WTC11 (cell line): Measurements from ENCODE around the gene ASPHD1. TPM values are rescaled to one million over a fixed set of nuclear protein-coding genes. Genes with fewer than 3 reads are reported as not detected.
"Not testable (repeated sequence)": the region's sequence is repeated elsewhere in the genome, so short reads cannot be mapped to it uniquely, and the experiment has no call there.

Experiments
- ATAC-seq: fragments of 200-7000 bp; cut with Tn5 transposase; 2 replicates; pipeline ENCODE4 v1.10.0; 2021; ENCODE audit warnings: mild to moderate bottlenecking, moderate library complexity
- CTCF ChIA-PET: fragments of 300-600 bp; sonication (Branson Sonifier 250); formaldehyde crosslinking; loops from one replicate; lab custom pipeline; 2021; ENCODE audit warnings: antibody characterized with exemption; lab: Charles Lee
- POLR2A ChIA-PET: fragments of 350-600 bp; sonication (Branson Sonifier 250); formaldehyde crosslinking; loops from one replicate; lab custom pipeline; 2021; ENCODE audit warnings: antibody characterized with exemption; lab: Charles Lee
- DNase-seq: peaks from one replicate; pipeline ENCODE4 v3.0.0; 2021; ENCODE audit warnings: low spot score
- H3K27ac Mint-ChIP-seq: 2 replicates; pipeline ENCODE4 v1.8.0; 2021; ENCODE audit warnings: mixed read lengths
- H3K27me3 Mint-ChIP-seq: 2 replicates; pipeline ENCODE4 v1.8.0; 2021; ENCODE audit warnings: low read depth, mild to moderate bottlenecking, moderate library complexity, mixed read lengths
- H3K36me3 Mint-ChIP-seq: 2 replicates; pipeline ENCODE4 v1.8.0; 2021; ENCODE audit warnings: mixed read lengths
- H3K4me1 Mint-ChIP-seq: 2 replicates; pipeline ENCODE4 v1.8.0; 2022; ENCODE audit warnings: mixed read lengths
- H3K4me3 Mint-ChIP-seq: 2 replicates; pipeline ENCODE4 v1.8.0; 2021; ENCODE audit warnings: mild to moderate bottlenecking, moderate library complexity, mixed read lengths
- H3K9me3 Mint-ChIP-seq: 2 replicates; pipeline ENCODE4 v1.8.0; 2021; ENCODE audit warnings: mixed read lengths
- ATF6 ChIP-seq: sonication (generic); formaldehyde crosslinking; IDR thresholded peaks from 2 replicates; pipeline ENCODE4 v1.8.1; 2023; ENCODE audit warnings: mild to moderate bottlenecking, missing genetic modification reagents
- ERG ChIP-seq: fragments of 250-450 bp; sonication (Bioruptor Pico); IDR thresholded peaks from 2 replicates; pipeline ENCODE4 v1.8.0; 2021; ENCODE audit warnings: mild to moderate bottlenecking
- FOXJ3 ChIP-seq: sonication (generic); formaldehyde crosslinking; IDR thresholded peaks from 2 replicates; pipeline ENCODE4 v1.9.0; 2021; ENCODE audit warnings: missing genetic modification reagents, mild to moderate bottlenecking, borderline replicate concordance
- JAZF1 ChIP-seq: fragments of 250-450 bp; sonication (Bioruptor Pico); IDR thresholded peaks from 2 replicates; pipeline ENCODE4 v1.9.0; 2021; ENCODE audit warnings: moderate library complexity, mild to moderate bottlenecking, inconsistent platforms
- MXD4 ChIP-seq: fragments of 250-450 bp; sonication (Bioruptor Pico); IDR thresholded peaks from 2 replicates; pipeline ENCODE4 v1.8.0; 2021; ENCODE audit warnings: mild to moderate bottlenecking, moderate library complexity, borderline replicate concordance
- RELA ChIP-seq: sonication (generic); formaldehyde crosslinking; IDR thresholded peaks from 2 replicates; pipeline ENCODE4 v1.8.1; 2022; ENCODE audit warnings: missing genetic modification reagents, mild to moderate bottlenecking, borderline replicate concordance
- SMAD4 ChIP-seq: sonication (generic); formaldehyde crosslinking; IDR thresholded peaks from 2 replicates; pipeline ENCODE4 v1.8.0; 2022; ENCODE audit warnings: mild to moderate bottlenecking, missing genetic modification reagents
- ZNF121 ChIP-seq: sonication (generic); formaldehyde crosslinking; IDR thresholded peaks from 2 replicates; pipeline ENCODE4 v1.8.0; 2023; ENCODE audit warnings: missing genetic modification reagents
- ZNF281 ChIP-seq: sonication (generic); formaldehyde crosslinking; IDR thresholded peaks from 2 replicates; pipeline ENCODE4 v1.8.0; 2023; ENCODE audit warnings: mild to moderate bottlenecking, missing genetic modification reagents
- ZNF317 ChIP-seq: sonication (generic); formaldehyde crosslinking; IDR thresholded peaks from 2 replicates; pipeline ENCODE4 v1.8.1; 2023; ENCODE audit warnings: low read depth, mild to moderate bottlenecking, moderate library complexity, missing genetic modification reagents, borderline replicate concordance
- ZNF396 ChIP-seq: fragments of 250-450 bp; sonication (Bioruptor Pico); IDR thresholded peaks from 2 replicates; pipeline ENCODE4 v1.8.0; 2021; ENCODE audit warnings: mild to moderate bottlenecking, moderate library complexity, borderline replicate concordance
- ZNF423 ChIP-seq: fragments of 250-450 bp; sonication (Bioruptor Pico); IDR thresholded peaks from 2 replicates; pipeline ENCODE4 v2.1.2; 2022; ENCODE audit warnings: mild to moderate bottlenecking, moderate library complexity
- total RNA-seq: library from RNA; stranded (reverse); gene quantifications from 3 replicates; pipeline ENCODE4 v1.2.3, GENCODE V29; 2021
- TF ChIP-seq, protein P1 (sequence below): sonication (generic); formaldehyde crosslinking; conservative IDR thresholded peaks from 2 replicates; pipeline ENCODE4 v1.8.1; 2023; ENCODE audit warnings: mild to moderate bottlenecking, low read depth, missing genetic modification reagents, moderate library complexity
- TF ChIP-seq, protein P2 (sequence below): fragments of 250-450 bp; sonication (Bioruptor Pico); IDR thresholded peaks from 2 replicates; pipeline ENCODE4 v1.9.0; 2021; ENCODE audit warnings: mild to moderate bottlenecking
- TF ChIP-seq, protein P3 (sequence below): fragments of 250-450 bp; sonication (Bioruptor Pico); IDR thresholded peaks from 2 replicates; pipeline ENCODE4 v1.9.0; 2021; ENCODE audit warnings: mild to moderate bottlenecking
- TF ChIP-seq, protein P4 (sequence below): sonication (generic); formaldehyde crosslinking; IDR thresholded peaks from 2 replicates; pipeline ENCODE4 v1.8.1; 2022; ENCODE audit warnings: low read depth, missing genetic modification reagents, borderline replicate concordance
- TF ChIP-seq, protein P5 (sequence below): sonication (generic); formaldehyde crosslinking; IDR thresholded peaks from 2 replicates; pipeline ENCODE4 v1.8.1; 2022; ENCODE audit warnings: missing genetic modification reagents, borderline replicate concordance

ASPHD1 gene
- total RNA-seq, 1 experiment from 2014 or later = 26.9 TPM

DNA sequence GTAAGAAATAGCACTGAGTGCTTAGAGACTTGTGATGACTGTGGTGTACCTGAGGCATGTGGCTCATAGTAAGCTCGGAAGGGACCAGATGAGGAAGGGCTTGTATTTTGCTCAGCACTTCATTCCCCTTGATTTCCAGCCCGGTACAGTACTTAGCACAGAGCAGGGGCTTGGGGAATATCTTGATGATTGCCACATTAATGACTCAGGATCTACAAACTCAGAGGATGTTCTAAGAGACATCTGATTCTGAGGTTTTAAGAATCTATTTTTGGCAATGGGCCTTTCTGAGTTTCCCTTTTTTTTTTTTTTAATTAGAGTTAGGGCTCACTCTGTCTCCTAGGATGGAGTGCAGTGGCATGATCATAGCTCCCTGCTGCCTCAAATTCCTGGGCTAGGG, 9.1 kb downstream of the ASPHD1 start:
- H3K4me3 Mint-ChIP-seq = no peak overlapping the region
- POLR2A ChIA-PET = no interaction called here
- H3K27ac Mint-ChIP-seq = peak overlapping the region; percentile 24; the same call in 1 of the 2 replicates
- H3K27me3 Mint-ChIP-seq = no peaks in the 10 kb centered on the region
- H3K36me3 Mint-ChIP-seq = peaks cover 4% of the 10 kb centered on the region; the same call in 1 of the 2 replicates
- ATAC-seq = no peak
- H3K4me1 Mint-ChIP-seq = peaks cover 8% of the 10 kb centered on the region
- TF ChIP-seq, protein P1, sequence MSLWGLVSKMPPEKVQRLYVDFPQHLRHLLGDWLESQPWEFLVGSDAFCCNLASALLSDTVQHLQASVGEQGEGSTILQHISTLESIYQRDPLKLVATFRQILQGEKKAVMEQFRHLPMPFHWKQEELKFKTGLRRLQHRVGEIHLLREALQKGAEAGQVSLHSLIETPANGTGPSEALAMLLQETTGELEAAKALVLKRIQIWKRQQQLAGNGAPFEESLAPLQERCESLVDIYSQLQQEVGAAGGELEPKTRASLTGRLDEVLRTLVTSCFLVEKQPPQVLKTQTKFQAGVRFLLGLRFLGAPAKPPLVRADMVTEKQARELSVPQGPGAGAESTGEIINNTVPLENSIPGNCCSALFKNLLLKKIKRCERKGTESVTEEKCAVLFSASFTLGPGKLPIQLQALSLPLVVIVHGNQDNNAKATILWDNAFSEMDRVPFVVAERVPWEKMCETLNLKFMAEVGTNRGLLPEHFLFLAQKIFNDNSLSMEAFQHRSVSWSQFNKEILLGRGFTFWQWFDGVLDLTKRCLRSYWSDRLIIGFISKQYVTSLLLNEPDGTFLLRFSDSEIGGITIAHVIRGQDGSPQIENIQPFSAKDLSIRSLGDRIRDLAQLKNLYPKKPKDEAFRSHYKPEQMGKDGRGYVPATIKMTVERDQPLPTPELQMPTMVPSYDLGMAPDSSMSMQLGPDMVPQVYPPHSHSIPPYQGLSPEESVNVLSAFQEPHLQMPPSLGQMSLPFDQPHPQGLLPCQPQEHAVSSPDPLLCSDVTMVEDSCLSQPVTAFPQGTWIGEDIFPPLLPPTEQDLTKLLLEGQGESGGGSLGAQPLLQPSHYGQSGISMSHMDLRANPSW = no peak
- TF ChIP-seq RELA (CRISPR knock-in tag) (no peak), ZNF317 (no peak), ATF6 (no peak), ERG (CRISPR knock-in tag) (no peak), FOXJ3 (CRISPR knock-in tag) (no peak), SMAD4 (CRISPR knock-in tag) (no peak), JAZF1 (CRISPR knock-in tag) (no peak), MXD4 (CRISPR knock-in tag) (no peak), ZNF281 (no peak), ZNF423 (CRISPR knock-in tag) (no peak), ZNF121 (CRISPR knock-in tag) (no peak), ZNF396 (CRISPR knock-in tag) (no peak)
- TF ChIP-seq, protein P2, sequence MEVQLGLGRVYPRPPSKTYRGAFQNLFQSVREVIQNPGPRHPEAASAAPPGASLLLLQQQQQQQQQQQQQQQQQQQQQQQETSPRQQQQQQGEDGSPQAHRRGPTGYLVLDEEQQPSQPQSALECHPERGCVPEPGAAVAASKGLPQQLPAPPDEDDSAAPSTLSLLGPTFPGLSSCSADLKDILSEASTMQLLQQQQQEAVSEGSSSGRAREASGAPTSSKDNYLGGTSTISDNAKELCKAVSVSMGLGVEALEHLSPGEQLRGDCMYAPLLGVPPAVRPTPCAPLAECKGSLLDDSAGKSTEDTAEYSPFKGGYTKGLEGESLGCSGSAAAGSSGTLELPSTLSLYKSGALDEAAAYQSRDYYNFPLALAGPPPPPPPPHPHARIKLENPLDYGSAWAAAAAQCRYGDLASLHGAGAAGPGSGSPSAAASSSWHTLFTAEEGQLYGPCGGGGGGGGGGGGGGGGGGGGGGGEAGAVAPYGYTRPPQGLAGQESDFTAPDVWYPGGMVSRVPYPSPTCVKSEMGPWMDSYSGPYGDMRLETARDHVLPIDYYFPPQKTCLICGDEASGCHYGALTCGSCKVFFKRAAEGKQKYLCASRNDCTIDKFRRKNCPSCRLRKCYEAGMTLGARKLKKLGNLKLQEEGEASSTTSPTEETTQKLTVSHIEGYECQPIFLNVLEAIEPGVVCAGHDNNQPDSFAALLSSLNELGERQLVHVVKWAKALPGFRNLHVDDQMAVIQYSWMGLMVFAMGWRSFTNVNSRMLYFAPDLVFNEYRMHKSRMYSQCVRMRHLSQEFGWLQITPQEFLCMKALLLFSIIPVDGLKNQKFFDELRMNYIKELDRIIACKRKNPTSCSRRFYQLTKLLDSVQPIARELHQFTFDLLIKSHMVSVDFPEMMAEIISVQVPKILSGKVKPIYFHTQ (CRISPR knock-in tag) = no peak
- TF ChIP-seq, protein P3, sequence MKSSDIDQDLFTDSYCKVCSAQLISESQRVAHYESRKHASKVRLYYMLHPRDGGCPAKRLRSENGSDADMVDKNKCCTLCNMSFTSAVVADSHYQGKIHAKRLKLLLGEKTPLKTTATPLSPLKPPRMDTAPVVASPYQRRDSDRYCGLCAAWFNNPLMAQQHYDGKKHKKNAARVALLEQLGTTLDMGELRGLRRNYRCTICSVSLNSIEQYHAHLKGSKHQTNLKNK (CRISPR knock-in tag) = no peak
- TF ChIP-seq, protein P4, sequence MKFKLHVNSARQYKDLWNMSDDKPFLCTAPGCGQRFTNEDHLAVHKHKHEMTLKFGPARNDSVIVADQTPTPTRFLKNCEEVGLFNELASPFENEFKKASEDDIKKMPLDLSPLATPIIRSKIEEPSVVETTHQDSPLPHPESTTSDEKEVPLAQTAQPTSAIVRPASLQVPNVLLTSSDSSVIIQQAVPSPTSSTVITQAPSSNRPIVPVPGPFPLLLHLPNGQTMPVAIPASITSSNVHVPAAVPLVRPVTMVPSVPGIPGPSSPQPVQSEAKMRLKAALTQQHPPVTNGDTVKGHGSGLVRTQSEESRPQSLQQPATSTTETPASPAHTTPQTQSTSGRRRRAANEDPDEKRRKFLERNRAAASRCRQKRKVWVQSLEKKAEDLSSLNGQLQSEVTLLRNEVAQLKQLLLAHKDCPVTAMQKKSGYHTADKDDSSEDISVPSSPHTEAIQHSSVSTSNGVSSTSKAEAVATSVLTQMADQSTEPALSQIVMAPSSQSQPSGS (CRISPR knock-in tag) = no peak
- TF ChIP-seq, protein P5, sequence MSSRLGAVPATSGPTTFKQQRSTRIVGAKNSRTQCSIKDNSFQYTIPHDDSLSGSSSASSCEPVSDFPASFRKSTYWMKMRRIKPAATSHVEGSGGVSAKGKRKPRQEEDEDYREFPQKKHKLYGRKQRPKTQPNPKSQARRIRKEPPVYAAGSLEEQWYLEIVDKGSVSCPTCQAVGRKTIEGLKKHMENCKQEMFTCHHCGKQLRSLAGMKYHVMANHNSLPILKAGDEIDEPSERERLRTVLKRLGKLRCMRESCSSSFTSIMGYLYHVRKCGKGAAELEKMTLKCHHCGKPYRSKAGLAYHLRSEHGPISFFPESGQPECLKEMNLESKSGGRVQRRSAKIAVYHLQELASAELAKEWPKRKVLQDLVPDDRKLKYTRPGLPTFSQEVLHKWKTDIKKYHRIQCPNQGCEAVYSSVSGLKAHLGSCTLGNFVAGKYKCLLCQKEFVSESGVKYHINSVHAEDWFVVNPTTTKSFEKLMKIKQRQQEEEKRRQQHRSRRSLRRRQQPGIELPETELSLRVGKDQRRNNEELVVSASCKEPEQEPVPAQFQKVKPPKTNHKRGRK (CRISPR knock-in tag) = no peak
- H3K9me3 Mint-ChIP-seq = no peaks in the 10 kb centered on the region
- CTCF ChIA-PET = interaction anchor here (0.6 to 2.7 kb wide), 5 partner anchors 9 to 123 kb away, joined by 3 to 10 read pairs (median 3); partner anchors contain the start of genes ASPHD1 and SEZ6L2
- DNase-seq = no peak

DNA sequence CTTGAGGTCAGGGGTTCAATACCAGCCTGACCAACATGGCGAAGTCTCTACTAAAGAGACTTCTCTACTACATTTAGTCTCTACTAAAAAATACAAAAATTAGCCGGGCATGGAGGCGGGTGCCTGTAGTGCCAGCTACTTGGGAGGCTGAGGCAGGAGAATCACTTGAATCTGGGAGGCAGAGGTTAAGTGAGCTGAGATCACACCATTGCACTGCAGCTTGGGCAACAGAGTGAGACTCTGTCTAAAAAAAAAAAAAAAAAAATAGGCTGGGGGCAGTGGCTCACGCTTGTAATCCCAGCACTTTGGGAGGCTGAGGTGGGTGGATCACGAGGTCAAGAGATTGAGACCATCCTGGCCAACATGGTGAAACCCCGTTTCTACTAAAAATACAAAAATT, 9.6 kb downstream of the ASPHD1 start:
- H3K27ac Mint-ChIP-seq, H3K9me3 Mint-ChIP-seq, POLR2A ChIA-PET, DNase-seq, ATAC-seq, H3K4me1 Mint-ChIP-seq, H3K36me3 Mint-ChIP-seq, H3K4me3 Mint-ChIP-seq, H3K27me3 Mint-ChIP-seq: not testable (repeated sequence)
- CTCF ChIA-PET = interaction anchor here (0.6 to 2.7 kb wide), 5 partner anchors 10 to 96 kb away, joined by 3 to 10 read pairs (median 3); partner anchors contain the start of genes ASPHD1 and SEZ6L2
